ENCODE measurements around the gene SAP25.

Gene SAP25

DNA sequence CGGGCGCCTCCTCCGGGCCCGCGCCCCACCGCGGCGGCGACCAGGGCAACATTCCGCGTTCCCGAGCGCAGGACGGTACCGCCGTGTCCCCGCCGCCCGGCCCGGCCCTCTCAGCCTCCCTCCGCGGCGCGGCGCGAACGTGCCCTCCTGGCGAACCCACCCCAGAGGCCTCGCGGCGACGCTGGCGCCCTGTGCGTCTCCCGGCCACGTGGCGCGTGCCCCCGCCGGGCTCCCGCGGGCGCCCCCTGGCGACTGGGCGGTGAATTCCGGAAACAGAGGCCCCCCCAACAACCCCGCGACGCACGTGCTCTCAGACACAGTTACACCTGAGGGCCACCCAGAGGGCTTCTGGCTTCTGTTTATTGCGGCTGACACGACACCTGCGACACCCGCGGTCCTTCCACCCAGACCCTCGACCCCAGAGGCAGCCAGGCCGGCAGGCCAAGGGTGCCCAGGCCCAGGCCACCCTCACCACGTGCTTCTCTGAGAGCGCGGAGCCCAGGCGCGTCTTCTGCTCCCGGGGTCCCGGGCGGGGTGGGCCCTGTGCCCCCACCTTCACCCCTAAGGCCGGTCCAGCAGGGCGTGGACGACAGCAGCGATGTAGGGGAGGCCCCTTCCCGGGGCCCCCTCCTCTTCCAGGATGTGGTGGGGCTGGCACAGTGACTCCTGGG lies at the start of gene SAP25:
Gene SAP25, minus strand, starts transcription at position 210 of the 671 bp plus-strand sequence. Its CDS starts 158 bp downstream, at position 52.
- DNase-seq (ENCODE audit: low read depth in 1 of 2, low spot score in 1 of 2): no peak
- in situ Hi-C loops (cut with HindIII; ENCODE audit: low pct_unique_long_range_greater_than_20kb, low sequenced_read_pairs): no loop called here
- no peak for TF ChIP-seq JUND (IDR thresholded peaks at IDR 0.05; ENCODE audit: low read depth)

DNA sequence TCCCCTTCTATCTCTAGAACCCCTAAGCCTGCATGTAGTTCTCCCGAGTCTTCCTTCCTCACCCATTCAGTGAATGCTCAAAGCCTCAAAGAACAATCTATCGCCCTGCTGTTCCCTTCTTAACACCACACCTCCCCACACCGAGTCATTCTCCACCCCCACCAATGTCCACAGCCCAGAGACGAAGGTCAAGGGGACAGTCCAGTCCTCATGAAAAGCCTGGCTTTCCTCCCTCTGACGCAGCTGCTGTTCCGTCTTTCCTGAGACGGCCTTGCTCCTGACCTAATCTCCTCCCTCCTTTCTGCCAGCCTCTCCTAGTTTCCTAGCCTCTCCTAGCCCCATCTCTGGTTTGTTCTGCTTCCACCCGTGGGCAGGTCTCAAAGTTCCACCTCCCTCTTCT lies 47.9 kb upstream of the SAP25 start:
- no peak for TF ChIP-seq JUND (IDR thresholded peaks at IDR 0.05; ENCODE audit: low read depth)
- in situ Hi-C loops (cut with HindIII; ENCODE audit: low pct_unique_long_range_greater_than_20kb, low sequenced_read_pairs): no loop called here
- no peak for DNase-seq (ENCODE audit: low read depth in 1 of 2, low spot score in 1 of 2)

DNA sequence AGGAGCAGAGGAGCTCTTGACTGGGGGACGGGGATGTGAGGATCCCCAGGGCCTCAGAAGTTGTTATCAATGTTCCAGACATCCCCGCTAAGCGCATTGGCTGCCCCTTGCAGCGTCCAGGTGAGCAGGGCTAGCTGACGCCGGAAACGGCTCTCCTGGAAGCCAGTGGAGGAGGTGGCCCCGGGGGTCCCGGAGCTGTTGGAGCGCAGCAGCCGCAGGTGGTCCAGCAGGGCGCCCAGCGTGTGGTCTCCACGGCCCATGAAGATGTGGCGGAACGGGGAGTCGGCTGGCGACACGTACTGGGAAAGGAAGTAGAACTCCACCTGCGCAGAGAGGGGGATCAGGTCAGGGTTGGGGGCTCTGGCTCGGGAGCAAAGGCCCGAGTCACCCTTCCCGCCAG lies 47.1 kb upstream of the SAP25 start:
- TF ChIP-seq JUND (IDR thresholded peaks at IDR 0.05; ENCODE audit: low read depth): no peak
- in situ Hi-C loops (cut with HindIII; ENCODE audit: low pct_unique_long_range_greater_than_20kb, low sequenced_read_pairs): no loop called here
- DNase-seq (ENCODE audit: low read depth in 1 of 2, low spot score in 1 of 2): no peak

DNA sequence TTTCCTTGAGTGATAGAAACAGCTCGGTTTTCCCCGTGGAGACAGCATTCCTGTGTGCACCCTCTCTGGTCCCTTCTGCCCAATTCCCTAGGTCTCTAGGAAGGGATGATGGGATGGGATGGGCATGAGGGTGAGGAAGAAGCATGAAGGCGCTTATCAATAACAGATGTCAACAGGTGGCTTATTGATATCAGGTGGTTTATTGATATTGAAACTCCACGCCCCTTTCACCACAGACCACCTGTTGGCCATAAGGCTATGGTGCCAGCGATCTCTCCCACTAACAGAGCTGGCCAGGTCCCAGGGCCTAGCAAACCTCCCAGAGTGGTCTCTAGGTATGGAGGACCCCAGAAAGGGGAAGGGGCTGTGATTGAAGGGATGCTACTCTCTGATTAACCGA lies 46.5 kb upstream of the SAP25 start:
- in situ Hi-C loops (cut with HindIII; ENCODE audit: low pct_unique_long_range_greater_than_20kb, low sequenced_read_pairs): no loop called here
- DNase-seq (ENCODE audit: low read depth in 1 of 2, low spot score in 1 of 2): no peak
- no peak for TF ChIP-seq JUND (IDR thresholded peaks at IDR 0.05; ENCODE audit: low read depth)

DNA sequence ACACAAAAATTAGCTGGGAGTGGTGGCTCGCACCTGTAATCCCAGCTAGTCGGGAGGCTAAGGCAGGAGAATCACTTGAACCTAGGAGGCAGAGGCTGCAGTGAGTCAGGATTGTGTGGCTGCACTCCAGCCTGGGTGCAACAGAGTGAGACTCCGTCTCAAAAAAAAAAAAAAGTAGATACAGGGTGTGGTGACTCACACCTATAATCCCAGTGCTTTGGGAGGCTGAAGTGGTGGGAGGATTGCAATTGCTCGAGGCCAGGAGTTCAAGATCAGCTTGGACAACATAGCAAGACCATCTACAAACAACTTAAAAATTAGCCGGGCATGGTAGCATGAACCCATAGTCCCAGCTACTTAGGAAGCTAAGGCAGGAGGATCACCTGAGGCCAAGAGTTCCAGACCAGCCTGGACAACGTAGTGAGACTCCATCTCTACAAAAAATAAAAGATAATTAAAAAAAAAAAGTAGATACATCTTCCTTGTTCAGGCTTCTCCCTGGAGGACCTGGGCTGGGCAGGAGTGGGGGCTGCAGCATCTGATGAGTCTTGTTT lies 40.7 kb upstream of the SAP25 start:
- TF ChIP-seq JUND (IDR thresholded peaks at IDR 0.05; ENCODE audit: low read depth): no peak
- in situ Hi-C loops (cut with HindIII; ENCODE audit: low pct_unique_long_range_greater_than_20kb, low sequenced_read_pairs): no loop called here
- no peak for DNase-seq (ENCODE audit: low read depth in 1 of 2, low spot score in 1 of 2)

DNA sequence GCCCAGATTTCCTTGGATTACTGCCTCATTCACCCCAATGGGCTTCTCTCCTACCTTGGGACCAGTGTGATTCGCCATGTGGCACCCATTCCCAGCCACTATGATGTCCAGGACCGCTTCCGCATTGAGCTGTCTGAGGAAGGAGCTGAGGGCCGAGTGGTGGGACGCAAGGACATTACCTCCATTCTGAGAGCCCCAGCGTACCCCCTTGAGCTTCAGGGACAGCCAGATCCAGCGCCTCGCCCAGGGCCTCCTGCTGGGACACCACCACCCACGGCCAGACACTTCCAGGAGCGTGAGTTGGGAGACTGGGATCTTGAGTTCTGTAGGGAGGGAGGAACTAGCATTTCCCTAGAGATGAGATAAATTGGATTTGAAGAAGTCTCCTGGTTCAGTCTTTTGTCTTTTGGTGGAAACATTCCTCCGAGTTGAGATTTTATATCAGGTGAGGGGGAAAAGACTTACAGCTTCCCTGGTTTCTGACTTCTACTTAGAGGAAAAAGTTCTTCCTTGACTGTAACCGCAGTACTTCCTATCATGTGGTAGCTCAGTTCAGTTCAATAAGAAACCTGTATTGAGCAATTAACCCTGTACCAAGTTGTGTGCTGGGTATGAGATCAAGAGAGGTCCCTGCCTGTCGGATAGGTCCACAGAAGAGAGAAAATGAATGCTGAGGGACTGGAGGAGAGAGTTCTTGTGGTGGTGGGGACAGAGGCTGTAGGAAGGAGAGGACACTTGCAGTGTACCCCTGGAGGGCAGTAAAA lies 39.9 kb upstream of the SAP25 start:
- TF ChIP-seq JUND (IDR thresholded peaks at IDR 0.05; ENCODE audit: low read depth): no peak
- in situ Hi-C loops (cut with HindIII; ENCODE audit: low pct_unique_long_range_greater_than_20kb, low sequenced_read_pairs): no loop called here
- no peak for DNase-seq (ENCODE audit: low read depth in 1 of 2, low spot score in 1 of 2)

DNA sequence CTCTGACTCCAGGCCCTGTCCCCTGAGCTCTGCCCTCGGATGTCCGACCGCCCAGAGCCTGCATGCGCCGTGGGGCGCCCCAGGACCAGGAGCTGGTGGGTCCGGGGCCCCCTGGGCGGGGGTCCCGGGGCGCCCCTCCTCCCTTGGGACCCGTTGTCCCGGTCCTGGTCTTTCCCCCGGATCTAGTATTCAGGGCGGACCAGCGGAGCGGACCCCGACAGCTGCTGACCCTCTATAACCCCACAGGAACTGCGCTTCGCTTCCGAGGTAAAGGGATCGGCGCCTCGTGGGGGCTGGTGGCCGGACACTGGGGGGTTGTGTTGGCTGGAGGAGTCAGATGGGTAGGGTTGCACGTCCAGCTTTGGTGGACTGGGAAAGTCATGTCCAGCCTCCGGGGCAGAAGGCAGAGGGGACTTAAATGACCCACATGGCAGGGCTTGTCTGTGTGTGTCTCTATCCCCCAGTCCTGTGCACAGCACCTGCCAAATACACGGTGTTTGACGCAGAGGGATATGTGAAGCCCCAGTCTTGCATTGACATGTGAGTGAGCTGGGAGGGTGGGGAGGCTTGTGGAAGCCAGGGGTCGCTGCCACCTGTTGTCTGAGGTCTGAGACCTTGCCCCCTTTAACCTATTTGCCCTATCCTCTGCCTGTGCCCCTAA lies 39.2 kb upstream of the SAP25 start:
- DNase-seq (ENCODE audit: low read depth in 1 of 2, low spot score in 1 of 2): no peak
- in situ Hi-C loops (cut with HindIII; ENCODE audit: low pct_unique_long_range_greater_than_20kb, low sequenced_read_pairs): no loop called here
- TF ChIP-seq JUND (IDR thresholded peaks at IDR 0.05; ENCODE audit: low read depth): no peak

DNA sequence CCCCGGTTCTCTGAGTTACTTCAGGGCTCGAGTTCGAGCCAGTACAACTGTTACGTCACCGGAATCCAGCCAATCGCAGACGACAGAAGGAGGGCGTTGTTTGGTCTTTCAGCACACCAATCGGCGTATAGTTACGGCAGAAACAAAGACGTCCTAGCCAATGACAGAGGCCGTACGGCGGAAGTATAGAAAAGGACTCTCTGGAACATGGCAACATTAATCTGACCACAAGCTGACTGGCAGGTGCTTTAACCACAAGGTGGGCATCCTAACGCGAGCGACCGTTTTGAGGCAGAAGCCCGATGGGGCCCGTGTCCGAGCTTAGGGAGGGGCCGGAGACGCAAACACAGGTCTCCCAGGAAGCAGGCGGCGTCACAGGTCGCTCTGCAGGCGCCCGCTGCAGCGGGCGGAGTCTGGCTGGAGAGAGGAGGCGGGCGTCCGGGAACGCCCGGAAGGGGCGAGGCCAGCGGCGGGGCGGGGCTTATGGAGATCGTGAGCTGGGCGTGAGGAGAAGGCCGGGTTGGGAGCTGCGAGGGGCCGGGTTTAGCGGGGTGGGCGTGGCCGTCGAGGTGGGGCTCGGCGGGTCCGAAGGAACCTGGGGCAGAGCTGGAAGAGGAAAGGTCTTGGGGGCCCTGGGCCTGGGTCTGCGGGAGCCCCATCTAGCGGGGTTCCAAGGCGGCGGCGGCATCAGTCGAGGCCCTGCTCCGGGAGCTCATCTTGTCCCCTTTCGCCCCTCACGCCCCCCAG lies 38.5 kb upstream of the SAP25 start, which contains the start of gene MOSPD3:
Gene MOSPD3, plus strand, starts transcription at position 558 of the 747 bp plus-strand sequence. CDS start 252 bp downstream, outside the sequence.
- DNase-seq (ENCODE audit: low read depth in 1 of 2, low spot score in 1 of 2): peak; percentile 97 to 98
- TF ChIP-seq JUND (IDR thresholded peaks at IDR 0.05; ENCODE audit: low read depth): no peak
- in situ Hi-C loops (cut with HindIII; ENCODE audit: low pct_unique_long_range_greater_than_20kb, low sequenced_read_pairs): no loop called here

DNA sequence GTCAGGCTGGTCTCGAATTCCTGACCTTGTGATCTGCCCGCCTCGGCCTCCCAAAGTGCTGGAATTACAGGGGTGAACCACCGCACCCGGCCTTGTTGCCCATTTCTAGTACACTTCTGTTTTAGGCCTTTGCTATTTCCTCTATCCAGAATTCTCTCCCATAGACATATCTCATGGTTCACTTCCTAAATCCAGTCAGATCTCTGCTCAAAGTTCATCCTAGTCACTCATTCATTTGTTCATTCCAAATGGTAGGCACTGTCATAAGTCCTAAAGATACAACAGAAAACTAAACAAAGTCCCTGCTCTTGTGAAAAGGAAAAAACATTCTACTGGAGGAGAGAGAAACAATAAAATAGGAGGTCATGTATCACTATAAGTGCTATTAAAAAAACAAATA lies 36.3 kb upstream of the SAP25 start:
- in situ Hi-C loops (cut with HindIII; ENCODE audit: low pct_unique_long_range_greater_than_20kb, low sequenced_read_pairs): no loop called here
- no peak for DNase-seq (ENCODE audit: low read depth in 1 of 2, low spot score in 1 of 2)
- no peak for TF ChIP-seq JUND (IDR thresholded peaks at IDR 0.05; ENCODE audit: low read depth)

DNA sequence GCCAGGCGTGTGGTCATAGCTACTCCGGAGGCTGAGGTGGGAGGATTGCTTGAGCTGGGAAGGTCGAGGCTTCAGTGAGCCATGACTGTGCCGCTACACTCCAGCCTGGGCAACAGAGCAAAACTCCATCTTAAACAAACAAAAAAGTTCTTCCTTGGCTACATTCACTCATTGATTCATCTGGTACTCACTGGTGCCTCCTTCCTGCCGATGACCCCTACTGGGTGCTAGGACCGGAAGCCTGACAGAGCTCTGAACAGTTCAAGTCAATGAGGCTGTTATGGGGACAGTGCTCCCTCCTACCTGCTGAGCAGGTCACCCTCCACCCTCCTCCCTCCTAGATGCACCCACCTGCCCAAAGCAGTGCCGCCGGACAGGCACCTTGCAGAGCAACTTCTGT lies 33.4 kb upstream of the SAP25 start:
- no peak for TF ChIP-seq JUND (IDR thresholded peaks at IDR 0.05; ENCODE audit: low read depth)
- in situ Hi-C loops (cut with HindIII; ENCODE audit: low pct_unique_long_range_greater_than_20kb, low sequenced_read_pairs): no loop called here
- DNase-seq (ENCODE audit: low read depth in 1 of 2, low spot score in 1 of 2): no peak

DNA sequence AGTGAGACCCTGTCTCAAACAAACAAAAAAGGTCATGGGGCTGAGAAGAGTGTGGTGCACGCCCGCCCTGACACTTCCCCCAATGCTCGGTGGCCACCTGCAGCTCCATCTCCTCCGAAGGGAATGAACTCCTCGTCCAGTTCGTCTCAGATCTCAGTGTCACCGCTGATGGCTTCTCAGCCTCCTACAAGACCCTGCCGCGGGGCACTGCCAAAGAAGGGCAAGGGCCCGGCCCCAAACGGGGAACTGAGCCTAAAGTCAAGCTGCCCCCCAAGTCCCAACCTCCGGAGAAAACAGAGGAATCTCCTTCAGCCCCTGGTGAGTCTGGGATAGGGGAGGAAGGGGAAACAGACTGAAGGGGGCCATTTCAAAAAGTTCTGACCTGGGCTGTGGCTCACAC lies 32.6 kb upstream of the SAP25 start:
- in situ Hi-C loops (cut with HindIII; ENCODE audit: low pct_unique_long_range_greater_than_20kb, low sequenced_read_pairs): no loop called here
- DNase-seq (ENCODE audit: low read depth in 1 of 2, low spot score in 1 of 2): no peak

More for the DNA sequence above, 32.6 kb upstream of the SAP25 start:
- TF ChIP-seq JUND (IDR thresholded peaks at IDR 0.05; ENCODE audit: low read depth): no peak

Data from T47D (cell line).